A549 (cell line): ENCODE results near the gene CGB3. TPM values are rescaled to one million over a fixed set of nuclear protein-coding genes. Genes with fewer than 3 reads are reported as not detected.

Experiments used
- ATAC-seq, 2 experiments: fragments of 200-7000 bp in 1 of 2; fragments of >200 bp in 1 of 2; cut with Nextera tagmentation in 1 of 2; cut with Tn5 transposase in 1 of 2; 3 replicates each; pipeline versions ENCODE4 v1.8.0 to v1.9.1; 2018 to 2020; ENCODE audit warnings: mild to moderate bottlenecking in 1 of 2, moderate library complexity in 1 of 2
- CTCF ChIA-PET: fragments of 300-600 bp; sonication (Branson Sonifier 250); formaldehyde crosslinking; extraction: SDS; loops from one replicate; lab custom pipeline; 2021; ENCODE audit warnings: antibody characterized with exemption, inconsistent platforms; lab: Yijun Ruan, JAX
- POLR2A ChIA-PET: fragments of 350-600 bp; formaldehyde crosslinking; extraction: SDS; loops from one replicate; lab custom pipeline; 2021; ENCODE audit warnings: antibody characterized with exemption, inconsistent platforms; lab: Yijun Ruan, JAX
- DNase-seq, 2 experiments: peaks; one replicate each; pipeline versions ENCODE4 v3.0.0 to v3.0.0-alpha.2; 2011 to 2016; ENCODE audit warnings: low read depth in 1 of 2, low spot score in 1 of 2
- FAIRE-seq: peaks from 2 replicates; lab custom pipeline; 2011; peaks lifted over from hg19 to GRCh38; lab: Jason Lieb, UNC
- H3K27ac ChIP-seq, 2 experiments: fragments of >200 bp; sonication (Bioruptor Twin); formaldehyde crosslinking; 3 replicates each; pipeline ENCODE4 v1.5.1; 2016 to 2017
- H3K4me1 ChIP-seq: fragments of >200 bp; sonication (Bioruptor Twin); formaldehyde crosslinking; 3 replicates; pipeline ENCODE4 v1.6.1; 2016
- H3K4me2 ChIP-seq: fragments of >200 bp; sonication (Bioruptor Twin); formaldehyde crosslinking; 3 replicates; pipeline ENCODE4 v1.6.1; 2016
- H3K4me3 ChIP-seq: fragments of >200 bp; sonication (Bioruptor Twin); formaldehyde crosslinking; 3 replicates; pipeline ENCODE4 v1.5.1; 2016
- H3K9me3 ChIP-seq: fragments of >200 bp; sonication (Bioruptor Twin); formaldehyde crosslinking; 3 replicates; pipeline ENCODE4 v1.6.1; 2016
- BHLHE40 ChIP-seq: IDR thresholded peaks from 2 replicates; pipeline ENCODE4 v1.6.1; 2012; ENCODE audit warnings: low read depth, low read length, inconsistent platforms
- CBX8 ChIP-seq: fragments of 200-600 bp; sonication (generic); IDR thresholded peaks from 2 replicates; pipeline ENCODE4 v1.6.1; 2016
- CHD2 ChIP-seq: fragments of 150-350 bp; IDR thresholded peaks from 2 replicates; pipeline ENCODE4 v1.6.1; 2014; ENCODE audit warnings: low read length; ENCODE audit not compliant: partially characterized antibody
- CHD4 ChIP-seq: fragments of 200-600 bp; sonication (generic); IDR thresholded peaks from 2 replicates; pipeline ENCODE4 v1.6.1; 2016; ENCODE audit warnings: antibody characterized with exemption, mild to moderate bottlenecking, borderline replicate concordance
- EHF ChIP-seq: fragments of 250-450 bp; sonication (Bioruptor Pico); IDR thresholded peaks from 2 replicates; pipeline ENCODE4 v1.5.0; 2020; ENCODE audit warnings: mild to moderate bottlenecking
- EHMT2 ChIP-seq: fragments of 200-600 bp; sonication (generic); IDR thresholded peaks from 2 replicates; pipeline ENCODE4 v1.6.1; 2016; ENCODE audit warnings: antibody characterized with exemption, low read depth, mild to moderate bottlenecking, moderate library complexity
- ESRRA ChIP-seq: fragments of 150-350 bp; IDR thresholded peaks from 2 replicates; pipeline ENCODE4 v1.6.1; 2014; ENCODE audit warnings: mild to moderate bottlenecking, low read length, borderline replicate concordance
- FOSL2 ChIP-seq, 2 experiments: fragments of 450-650 bp in 1 of 2; fragments of >200 bp in 1 of 2; sonication (Bioruptor Twin) in 1 of 2; formaldehyde crosslinking; IDR thresholded peaks; 2 replicates each; pipeline versions ENCODE4 v1.5.0 to v1.6.1; 2016 to 2020; ENCODE audit warnings: mild to moderate bottlenecking in 1 of 2, moderate library complexity in 1 of 2
- GATA3 ChIP-seq: IDR thresholded peaks from 2 replicates; pipeline ENCODE4 v1.6.1; 2012; ENCODE audit warnings: borderline replicate concordance
- HDAC2 ChIP-seq: fragments of 200-600 bp; sonication (generic); IDR thresholded peaks from 2 replicates; pipeline ENCODE4 v1.6.1; 2016
- HEYL ChIP-seq: fragments of 250-450 bp; sonication (Bioruptor Pico); IDR thresholded peaks from 2 replicates; pipeline ENCODE4 v1.8.0; 2021; ENCODE audit warnings: mild to moderate bottlenecking, moderate library complexity
- HOXB13 ChIP-seq: fragments of 250-450 bp; sonication (Bioruptor Pico); IDR thresholded peaks from 2 replicates; pipeline ENCODE4 v1.5.0; 2020; ENCODE audit warnings: low read depth, mild to moderate bottlenecking, moderate library complexity
- HOXB5 ChIP-seq: fragments of 250-450 bp; sonication (Bioruptor Pico); IDR thresholded peaks from 2 replicates; pipeline ENCODE4 v1.5.0; 2020; ENCODE audit warnings: mild to moderate bottlenecking, moderate library complexity
- JUNB ChIP-seq: fragments of >200 bp; sonication (Bioruptor Twin); formaldehyde crosslinking; IDR thresholded peaks from 2 replicates; pipeline ENCODE4 v1.6.1; 2016
- KDM1A ChIP-seq: fragments of 200-600 bp; sonication (generic); IDR thresholded peaks from 2 replicates; pipeline ENCODE4 v1.6.1; 2016; ENCODE audit warnings: low read depth, mild to moderate bottlenecking
- KDM5A ChIP-seq: fragments of 200-600 bp; sonication (generic); IDR thresholded peaks from 2 replicates; pipeline ENCODE4 v1.6.1; 2016; ENCODE audit warnings: antibody characterized with exemption, mild to moderate bottlenecking
- MAFK ChIP-seq: fragments of 450-650 bp; IDR thresholded peaks from 2 replicates; pipeline ENCODE4 v1.6.1; 2014; ENCODE audit not compliant: partially characterized antibody
- MYC ChIP-seq: IDR thresholded peaks from 2 replicates; pipeline ENCODE4 v1.6.1; 2012; ENCODE audit warnings: mild to moderate bottlenecking, inconsistent platforms, low read length, improper control_type of control experiment, borderline replicate concordance
- NFE2L2 ChIP-seq: fragments of 150-350 bp; conservative IDR thresholded peaks from 2 replicates; pipeline ENCODE4 v1.6.1; 2014; ENCODE audit warnings: low read length
- PHF8 ChIP-seq: fragments of 200-600 bp; sonication (generic); IDR thresholded peaks from 2 replicates; pipeline ENCODE4 v1.6.1; 2016; ENCODE audit warnings: low read depth, mild to moderate bottlenecking, antibody characterized with exemption, moderate library complexity, borderline replicate concordance
- POLR2A ChIP-seq: IDR thresholded peaks from 2 replicates; pipeline ENCODE4 v1.6.1; 2012; ENCODE audit warnings: mild to moderate bottlenecking, low read length
- POLR2AphosphoS2 ChIP-seq: conservative IDR thresholded peaks from 2 replicates; pipeline ENCODE4 v1.6.1; 2012; ENCODE audit warnings: low read length, improper control_type of control experiment, inconsistent platforms
- RARB ChIP-seq: fragments of 250-450 bp; sonication (Bioruptor Pico); IDR thresholded peaks from 2 replicates; pipeline ENCODE4 v1.8.0; 2021; ENCODE audit warnings: mild to moderate bottlenecking, moderate library complexity
- RCOR1 ChIP-seq: fragments of 150-350 bp; IDR thresholded peaks from 2 replicates; pipeline ENCODE4 v1.6.1; 2014; ENCODE audit warnings: antibody characterized with exemption, low read length, low read depth
- RFX5 ChIP-seq: fragments of 450-650 bp; IDR thresholded peaks from 2 replicates; pipeline ENCODE4 v1.7.1; 2014; ENCODE audit warnings: antibody characterized with exemption, mild to moderate bottlenecking, moderate library complexity
- TFCP2L1 ChIP-seq: fragments of 250-450 bp; sonication (Bioruptor Pico); IDR thresholded peaks from 2 replicates; pipeline ENCODE4 v1.5.0; 2021; ENCODE audit warnings: mild to moderate bottlenecking
- TP53 ChIP-seq: fragments of 250-450 bp; sonication (Bioruptor Pico); IDR thresholded peaks from 2 replicates; pipeline ENCODE4 v1.5.0; 2021; ENCODE audit warnings: mild to moderate bottlenecking, moderate library complexity
- ZC3H11A ChIP-seq: fragments of 450-650 bp; IDR thresholded peaks from 2 replicates; pipeline ENCODE4 v1.6.1; 2014; ENCODE audit warnings: antibody characterized with exemption, mild to moderate bottlenecking
- ZNF302 ChIP-seq: fragments of 250-450 bp; sonication (Bioruptor Pico); IDR thresholded peaks from 2 replicates; pipeline ENCODE4 v1.9.0; 2021; ENCODE audit warnings: inconsistent platforms, mild to moderate bottlenecking, moderate library complexity
- WGBS: methylation state at CpG from one replicate; pipeline ENCODE4 v1.1.6; 2017; ENCODE audit errors: missing lambda C conversion rate; 5-methylcytosine and 5-hydroxymethylcytosine counted together
- polyA plus RNA-seq, 4 experiments: library from polyadenylated mRNA; depleted of rRNA in 3 of 4; stranded (reverse); fragments of >200 nt; fragmentation: RNase III in 1 of 4; extraction: RNeasy Plus Mini Kit Qiagen cat#74134 plus additional on column Dnase treatment in 1 of 4; gene quantifications; 2 replicates in 3 of 4; 3 replicates in 1 of 4; pipeline ENCODE4 v1.2.3, GENCODE V29; 2011 to 2017
- TF ChIP-seq, protein P1 (sequence below): fragments of >200 bp; sonication (Bioruptor Twin); formaldehyde crosslinking; IDR thresholded peaks from 2 replicates; pipeline ENCODE4 v1.6.1; 2016
- TF ChIP-seq, protein P2 (sequence below): IDR thresholded peaks from 2 replicates; pipeline ENCODE4 v1.6.1; 2012
- TF ChIP-seq, protein P3 (sequence below): fragments of 250-450 bp; sonication (Bioruptor Pico); IDR thresholded peaks from 2 replicates; pipeline ENCODE4 v1.5.0; 2020; ENCODE audit warnings: low read depth, mild to moderate bottlenecking, moderate library complexity

CGB3 gene
- polyA plus RNA-seq, 2 of the 4 experiments (the other 2 are of a cell fraction), result 0.13 TPM; not detected in 1

DNA sequence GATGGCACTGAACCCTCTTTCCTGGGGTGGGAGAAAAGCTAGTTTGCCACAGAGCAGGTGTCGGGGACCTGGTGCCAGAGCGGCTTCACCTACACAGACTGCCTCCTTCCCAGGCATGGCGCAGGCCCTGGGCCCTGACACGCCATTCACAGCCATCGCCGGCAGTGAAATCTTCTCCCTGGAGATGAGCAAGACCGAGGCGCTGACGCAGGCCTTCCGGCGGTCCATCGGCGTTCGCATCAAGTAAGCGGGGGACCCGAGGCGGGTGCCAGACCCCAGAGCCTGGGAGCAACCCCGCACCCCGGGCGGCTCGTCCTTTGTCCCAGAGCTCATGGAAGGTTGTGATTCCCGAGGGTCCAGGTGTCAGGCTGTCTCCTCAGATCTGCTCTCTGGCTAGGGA, 17.2 kb downstream of the CGB3 start:
- H3K4me1 ChIP-seq, result no peaks in the 10 kb centered on the region
- ChIA-PET CTCF (interaction anchor here (0.6 to 21.8 kb wide), 12 partner anchors 9 to 218 kb away, joined by 3 to 408 read pairs (median 4); partner anchors contain the start of genes GYS1, LHB and RUVBL2), POLR2A (no interaction called here)
- no peak overlapping the region for H3K27ac ChIP-seq
- H3K4me2 ChIP-seq, result no peak overlapping the region
- DNase-seq (no peak), FAIRE-seq (no peak), ATAC-seq (no peak; a peak in 1 of 6 replicates)
- no peaks in the 10 kb centered on the region for H3K9me3 ChIP-seq
- 94% methylated on average over 20 of the region's 22 CpGs for WGBS
- H3K4me3 ChIP-seq, result no peak overlapping the region
- TF ChIP-seq RCOR1 (no peak), EHF (no peak), CHD2 (no peak)
- TF ChIP-seq, all 56 proteins: peak for 0

GRCh38 chr19:49004964-49005614, 19.0 kb downstream of the CGB3 start:
- DNase-seq (no peak), FAIRE-seq (no peak), ATAC-seq (no peak)
- no peak overlapping the region for H3K4me3 ChIP-seq
- ChIA-PET POLR2A (no interaction called here), CTCF (interaction anchor here (0.7 to 21.8 kb wide), 12 partner anchors 8 to 203 kb away, joined by 3 to 408 read pairs (median 4); partner anchors contain the start of genes GYS1, LHB and RUVBL2)
- no peak overlapping the region for H3K4me2 ChIP-seq
- no peaks in the 10 kb centered on the region for H3K4me1 ChIP-seq
- 97% methylated on average over 7 of the region's 7 CpGs for WGBS
- H3K27ac ChIP-seq, result no peak overlapping the region
- H3K9me3 ChIP-seq, result no peaks in the 10 kb centered on the region
- TF ChIP-seq FOSL2 (IDR thresholded peaks at IDR 0.05) (no peak), FOSL2 (CRISPR knock-in tag; IDR thresholded peaks at IDR 0.05) (no peak), CHD4 (no peak), POLR2AphosphoS2 (no peak), KDM1A (no peak), NFE2L2 (no peak), ZC3H11A (no peak), JUNB (no peak), MYC (no peak), POLR2A (no peak), RFX5 (no peak), KDM5A (no peak), HOXB5 (CRISPR knock-in tag) (no peak), HEYL (CRISPR knock-in tag) (no peak), EHMT2 (no peak), GATA3 (no peak), BHLHE40 (no peak), RARB (no peak), PHF8 (no peak), HDAC2 (no peak)
- TF ChIP-seq, protein P1, sequence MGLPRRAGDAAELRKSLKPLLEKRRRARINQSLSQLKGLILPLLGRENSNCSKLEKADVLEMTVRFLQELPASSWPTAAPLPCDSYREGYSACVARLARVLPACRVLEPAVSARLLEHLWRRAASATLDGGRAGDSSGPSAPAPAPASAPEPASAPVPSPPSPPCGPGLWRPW, result no peak

GRCh38 chr19:49004133-49004532, 20.0 kb downstream of the CGB3 start:
- DNase-seq (no peak), FAIRE-seq (no peak), ATAC-seq (no peak)
- WGBS, result 97% methylated on average over 15 of the region's 15 CpGs
- CTCF ChIA-PET, result interaction anchor here (0.6 to 21.8 kb wide), 6 partner anchors 8 to 204 kb away, joined by 3 to 408 read pairs (median 5); partner anchors contain the start of genes GYS1 and RUVBL2
- Histone ChIP-seq H3K4me2 (no peak overlapping the region), H3K9me3 (no peaks in the 10 kb centered on the region), H3K4me3 (no peak overlapping the region), H3K4me1 (no peaks in the 10 kb centered on the region), H3K27ac (no peak overlapping the region)
- POLR2A ChIA-PET, result interaction anchor here (0.6 kb wide), 3 partner anchors 10 to 1747 kb away, joined by 4 to 5 read pairs (median 4); partner anchors contain the start of genes LIN7B and RUVBL2
- TF ChIP-seq TFCP2L1 (CRISPR knock-in tag) (no peak), BHLHE40 (no peak), TP53 (CRISPR knock-in tag) (no peak), RARB (no peak), HOXB5 (CRISPR knock-in tag) (no peak), ZNF302 (no peak), CBX8 (no peak), RFX5 (no peak), EHF (no peak), MAFK (no peak), MYC (no peak), ZC3H11A (no peak), KDM5A (no peak), NFE2L2 (no peak), HOXB13 (CRISPR knock-in tag) (no peak), ESRRA (no peak), HDAC2 (no peak)
- TF ChIP-seq, protein P1, result no peak
- TF ChIP-seq, protein P2, sequence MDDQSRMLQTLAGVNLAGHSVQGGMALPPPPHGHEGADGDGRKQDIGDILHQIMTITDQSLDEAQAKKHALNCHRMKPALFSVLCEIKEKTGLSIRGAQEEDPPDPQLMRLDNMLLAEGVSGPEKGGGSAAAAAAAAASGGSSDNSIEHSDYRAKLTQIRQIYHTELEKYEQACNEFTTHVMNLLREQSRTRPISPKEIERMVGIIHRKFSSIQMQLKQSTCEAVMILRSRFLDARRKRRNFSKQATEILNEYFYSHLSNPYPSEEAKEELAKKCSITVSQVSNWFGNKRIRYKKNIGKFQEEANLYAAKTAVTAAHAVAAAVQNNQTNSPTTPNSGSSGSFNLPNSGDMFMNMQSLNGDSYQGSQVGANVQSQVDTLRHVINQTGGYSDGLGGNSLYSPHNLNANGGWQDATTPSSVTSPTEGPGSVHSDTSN, result no peak
- TF ChIP-seq, protein P3, sequence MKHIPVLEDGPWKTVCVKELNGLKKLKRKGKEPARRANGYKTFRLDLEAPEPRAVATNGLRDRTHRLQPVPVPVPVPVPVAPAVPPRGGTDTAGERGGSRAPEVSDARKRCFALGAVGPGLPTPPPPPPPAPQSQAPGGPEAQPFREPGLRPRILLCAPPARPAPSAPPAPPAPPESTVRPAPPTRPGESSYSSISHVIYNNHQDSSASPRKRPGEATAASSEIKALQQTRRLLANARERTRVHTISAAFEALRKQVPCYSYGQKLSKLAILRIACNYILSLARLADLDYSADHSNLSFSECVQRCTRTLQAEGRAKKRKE (CRISPR knock-in tag), result no peak
